HepG2 (cell line): Measurements from ENCODE around the gene MAP3K3. TPM values are rescaled to one million over a fixed set of nuclear protein-coding genes. Genes with fewer than 3 reads are reported as not detected.

ENCODE experiments used
- AGO2 ChIP-seq: fragments of 200-400 bp; formaldehyde crosslinking; optimal IDR thresholded peaks from 2 replicates; pipeline ENCODE3; 2017; ENCODE audit warnings: mild to moderate bottlenecking, low read depth, low read length, moderate library complexity
- ERF ChIP-seq: IDR thresholded peaks from 2 replicates; pipeline ENCODE4 v1.6.1; 2018; ENCODE audit warnings: missing biosample characterization, missing genetic modification reagents
- GTF3A ChIP-seq: sonication (generic); formaldehyde crosslinking; conservative IDR thresholded peaks from 2 replicates; pipeline ENCODE4 v1.4.0; 2020; ENCODE audit warnings: mild to moderate bottlenecking, missing genetic modification reagents
- HCFC1 ChIP-seq: fragments of 150-350 bp; IDR thresholded peaks from 2 replicates; pipeline ENCODE4 v1.6.1; 2014; ENCODE audit warnings: low read depth, low read length
- IKZF5 ChIP-seq: IDR thresholded peaks from 2 replicates; pipeline ENCODE4 v1.6.1; 2018; ENCODE audit warnings: missing genetic modification reagents, mild to moderate bottlenecking, missing compliant biosample characterization
- KLF13 ChIP-seq: sonication (generic); formaldehyde crosslinking; IDR thresholded peaks from 2 replicates; pipeline ENCODE4 v1.4.0; 2020; ENCODE audit warnings: mild to moderate bottlenecking, missing genetic modification reagents
- NBN ChIP-seq: fragments of 450-650 bp; conservative IDR thresholded peaks from 2 replicates; pipeline ENCODE4 v1.6.1; 2017
- NONO ChIP-seq, 2 experiments: fragments of 450-650 bp in 1 of 2; sonication (generic) in 1 of 2; formaldehyde crosslinking in 1 of 2; IDR thresholded peaks in 1 of 2; conservative IDR thresholded peaks in 1 of 2; 2 replicates each; pipeline versions ENCODE4 v1.6.1 to v1.8.0; 2017 to 2022; ENCODE audit warnings: mild to moderate bottlenecking in 1 of 2, missing genetic modification reagents in 1 of 2, moderate library complexity in 1 of 2
- NR1H2 ChIP-seq: sonication (generic); formaldehyde crosslinking; IDR thresholded peaks from 2 replicates; pipeline ENCODE4 v1.8.1; 2022; ENCODE audit warnings: low read depth, missing genetic modification reagents, borderline replicate concordance
- PHF5A ChIP-seq: IDR thresholded peaks from one replicate; pipeline ENCODE4 v1.6.1; 2018; ENCODE audit warnings: low read depth, missing genetic modification reagents; ENCODE audit not compliant: unreplicated experiment
- TCF7L2 ChIP-seq: IDR thresholded peaks from 2 replicates; pipeline ENCODE4 v1.6.1; 2011; ENCODE audit warnings: mild to moderate bottlenecking, low read depth, low read length, moderate library complexity
- ZFP41 ChIP-seq: sonication (generic); formaldehyde crosslinking; IDR thresholded peaks from 2 replicates; pipeline ENCODE4 v1.4.0; 2020; ENCODE audit warnings: mild to moderate bottlenecking, missing genetic modification reagents, borderline replicate concordance
- ZNF232 ChIP-seq: sonication (generic); formaldehyde crosslinking; IDR thresholded peaks from 2 replicates; pipeline ENCODE4 v1.4.0; 2020; ENCODE audit warnings: missing genetic modification reagents, borderline replicate concordance
- ZNF431 ChIP-seq: sonication (generic); formaldehyde crosslinking; IDR thresholded peaks from 2 replicates; pipeline ENCODE4 v1.9.0; 2022; ENCODE audit warnings: missing genetic modification reagents, low read depth, mild to moderate bottlenecking, borderline replicate concordance
- ZNF441 ChIP-seq: sonication (generic); formaldehyde crosslinking; IDR thresholded peaks from 2 replicates; pipeline ENCODE4 v1.7.0; 2021; ENCODE audit warnings: missing genetic modification reagents, borderline replicate concordance
- ZNF737 ChIP-seq: sonication (generic); formaldehyde crosslinking; IDR thresholded peaks from 2 replicates; pipeline ENCODE4 v1.5.0; 2020; ENCODE audit warnings: missing genetic modification reagents, mild to moderate bottlenecking, borderline replicate concordance
- ZNF761 ChIP-seq: sonication (generic); formaldehyde crosslinking; conservative IDR thresholded peaks from 2 replicates; pipeline ENCODE4 v1.4.0; 2020; ENCODE audit warnings: mild to moderate bottlenecking, missing genetic modification reagents
- ZNF788 ChIP-seq: sonication (generic); formaldehyde crosslinking; IDR thresholded peaks from 2 replicates; pipeline ENCODE4 v1.5.0; 2020; ENCODE audit warnings: mild to moderate bottlenecking, missing genetic modification reagents, borderline replicate concordance
- polyA plus RNA-seq, 8 experiments: library from polyadenylated mRNA; depleted of rRNA in 3 of 8; stranded (reverse) in 7 of 8; unstranded in 1 of 8; fragments of >200 nt; fragmentation: Illumina TruSeq in 4 of 8; extraction: Trizol in 4 of 8; gene quantifications; 2 replicates each; pipeline versions ENCODE4 v1.2.1 to v1.2.3, GENCODE V29; 2011 to 2016; ENCODE audit warnings: low read depth in 4 of 8, missing spikeins in 1 of 8, mixed read lengths in 1 of 8; ENCODE audit not compliant: insufficient read depth in 1 of 8
- total RNA-seq, 5 experiments: library from RNA; depleted of rRNA; stranded (reverse); fragments of >200 nt; fragmentation: Illumina TruSeq; extraction: Trizol; gene quantifications; 2 replicates each; pipeline ENCODE4 v1.2.3, GENCODE V29; 2016; ENCODE audit warnings: low read depth in 1 of 5
- TF ChIP-seq, protein P1 (sequence below): sonication (generic); formaldehyde crosslinking; IDR thresholded peaks from 2 replicates; pipeline ENCODE4 v1.8.1; 2022; ENCODE audit warnings: low read depth, mild to moderate bottlenecking, missing genetic modification reagents
- TF ChIP-seq, protein P2 (sequence below): sonication (generic); formaldehyde crosslinking; IDR thresholded peaks from 2 replicates; pipeline ENCODE4 v1.5.0; 2020; ENCODE audit warnings: mild to moderate bottlenecking, missing genetic modification reagents

Gene MAP3K3
- total and polyA plus RNA-seq, 2 of the 13 experiments (the other 11 are each of a cell fraction or from before 2014, with no cell fraction given) = 17.7 to 21.8 TPM

- TF ChIP-seq ZFP41 = peak; percentile 90
- TF ChIP-seq HCFC1 = 0 out of 2 replicates have a peak, but pooled peaks have one; percentile 1
- TF ChIP-seq, protein P1, sequence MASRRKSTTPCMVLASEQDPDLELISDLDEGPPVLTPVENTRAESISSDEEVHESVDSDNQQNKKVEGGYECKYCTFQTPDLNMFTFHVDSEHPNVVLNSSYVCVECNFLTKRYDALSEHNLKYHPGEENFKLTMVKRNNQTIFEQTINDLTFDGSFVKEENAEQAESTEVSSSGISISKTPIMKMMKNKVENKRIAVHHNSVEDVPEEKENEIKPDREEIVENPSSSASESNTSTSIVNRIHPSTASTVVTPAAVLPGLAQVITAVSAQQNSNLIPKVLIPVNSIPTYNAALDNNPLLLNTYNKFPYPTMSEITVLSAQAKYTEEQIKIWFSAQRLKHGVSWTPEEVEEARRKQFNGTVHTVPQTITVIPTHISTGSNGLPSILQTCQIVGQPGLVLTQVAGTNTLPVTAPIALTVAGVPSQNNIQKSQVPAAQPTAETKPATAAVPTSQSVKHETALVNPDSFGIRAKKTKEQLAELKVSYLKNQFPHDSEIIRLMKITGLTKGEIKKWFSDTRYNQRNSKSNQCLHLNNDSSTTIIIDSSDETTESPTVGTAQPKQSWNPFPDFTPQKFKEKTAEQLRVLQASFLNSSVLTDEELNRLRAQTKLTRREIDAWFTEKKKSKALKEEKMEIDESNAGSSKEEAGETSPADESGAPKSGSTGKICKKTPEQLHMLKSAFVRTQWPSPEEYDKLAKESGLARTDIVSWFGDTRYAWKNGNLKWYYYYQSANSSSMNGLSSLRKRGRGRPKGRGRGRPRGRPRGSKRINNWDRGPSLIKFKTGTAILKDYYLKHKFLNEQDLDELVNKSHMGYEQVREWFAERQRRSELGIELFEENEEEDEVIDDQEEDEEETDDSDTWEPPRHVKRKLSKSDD (CRISPR knock-in tag) = 0 out of 2 replicates have a peak, but pooled peaks have one; percentile 43
- TF ChIP-seq NBN = no peak
- TF ChIP-seq ZNF431 (CRISPR knock-in tag) = no peak
- TF ChIP-seq NR1H2 (CRISPR knock-in tag) = no peak
- peak; percentile 62; the same call in 1 of the 2 replicates for TF ChIP-seq ZNF788 (CRISPR knock-in tag)
- no peak for TF ChIP-seq IKZF5 (CRISPR knock-in tag)
- TF ChIP-seq ERF = peak; percentile 87
- TF ChIP-seq ZNF737 = no peak
- 0 out of 2 replicates have a peak, but pooled peaks have one; percentile 86 for TF ChIP-seq ZNF761
- no peak for TF ChIP-seq TCF7L2
- TF ChIP-seq, protein P2, sequence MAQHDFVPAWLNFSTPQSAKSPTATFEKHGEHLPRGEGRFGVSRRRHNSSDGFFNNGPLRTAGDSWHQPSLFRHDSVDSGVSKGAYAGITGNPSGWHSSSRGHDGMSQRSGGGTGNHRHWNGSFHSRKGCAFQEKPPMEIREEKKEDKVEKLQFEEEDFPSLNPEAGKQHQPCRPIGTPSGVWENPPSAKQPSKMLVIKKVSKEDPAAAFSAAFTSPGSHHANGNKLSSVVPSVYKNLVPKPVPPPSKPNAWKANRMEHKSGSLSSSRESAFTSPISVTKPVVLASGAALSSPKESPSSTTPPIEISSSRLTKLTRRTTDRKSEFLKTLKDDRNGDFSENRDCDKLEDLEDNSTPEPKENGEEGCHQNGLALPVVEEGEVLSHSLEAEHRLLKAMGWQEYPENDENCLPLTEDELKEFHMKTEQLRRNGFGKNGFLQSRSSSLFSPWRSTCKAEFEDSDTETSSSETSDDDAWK (CRISPR knock-in tag) = no peak
- peak; percentile 91 for TF ChIP-seq ZNF441 (CRISPR knock-in tag)
- peak; percentile 50 for TF ChIP-seq AGO2
- 0 out of 2 replicates have a peak, but pooled peaks have one; percentile 24 for TF ChIP-seq GTF3A
- no peak for TF ChIP-seq NONO (IDR thresholded peaks at IDR 0.05)
- TF ChIP-seq NONO (CRISPR knock-in tag; conservative IDR thresholded peaks at IDR 0.05) = peak; percentile 66
- TF ChIP-seq ZNF232 = peak; percentile 90
- TF ChIP-seq PHF5A (CRISPR knock-in tag) = peak; percentile 52
- peak; percentile 91 for TF ChIP-seq KLF13 (CRISPR knock-in tag)
These were observed at the start of gene MAP3K3 (continued) for GRCh38 chr17:63621684-63622573.
